DMS53 treated with DMSO at 0.1 percent for 48 hours (cell line): Measurements from ENCODE around the gene PRKCZ.

Source experiments
- DNase-seq: peaks from one replicate; lab custom pipeline; 2025; ENCODE audit not compliant: unreplicated experiment; lab: John Stamatoyannopoulos, UW

Gene PRKCZ

DNA sequence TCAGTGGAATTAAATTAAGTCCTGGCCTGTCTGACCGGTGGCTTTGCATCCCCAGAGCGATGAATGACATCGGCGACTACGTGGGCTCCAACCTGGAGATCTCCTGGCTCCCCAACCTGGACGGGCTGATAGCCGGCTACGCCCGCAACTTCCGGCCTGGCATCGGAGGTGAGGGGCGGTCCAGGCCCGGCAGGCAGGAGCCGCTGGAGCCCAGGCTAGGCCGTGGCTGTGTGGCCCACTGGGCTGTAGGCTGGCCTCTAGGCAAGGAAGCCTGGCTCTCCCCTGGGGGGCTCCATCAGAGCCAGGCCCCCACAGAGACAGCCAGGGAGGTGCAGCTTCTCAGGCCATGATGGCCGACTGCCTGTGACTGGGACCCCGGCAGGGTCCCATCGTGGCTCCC, 25.3 kb upstream of the PRKCZ start:
- no peak for DNase-seq

DNA sequence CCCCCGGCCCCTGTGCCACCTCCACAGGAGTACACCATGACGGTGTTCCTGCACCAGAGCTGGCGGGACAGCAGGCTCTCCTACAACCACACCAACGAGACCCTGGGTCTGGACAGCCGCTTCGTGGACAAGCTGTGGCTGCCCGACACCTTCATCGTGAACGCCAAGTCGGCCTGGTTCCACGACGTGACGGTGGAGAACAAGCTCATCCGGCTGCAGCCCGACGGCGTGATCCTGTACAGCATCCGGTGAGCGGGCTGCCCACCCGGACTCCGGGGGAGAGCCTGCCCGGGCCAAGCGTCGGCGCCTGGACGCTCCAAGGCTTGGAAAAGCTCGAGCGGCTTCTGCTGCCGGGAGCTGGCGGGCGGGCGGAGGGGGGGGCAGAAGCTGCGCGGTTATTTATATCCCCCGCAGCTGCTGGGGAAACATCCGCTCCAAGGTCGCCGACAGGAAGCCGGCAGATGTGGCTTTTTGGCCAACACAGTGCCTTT, 24.7 kb upstream of the PRKCZ start:
- no peak for DNase-seq

DNA sequence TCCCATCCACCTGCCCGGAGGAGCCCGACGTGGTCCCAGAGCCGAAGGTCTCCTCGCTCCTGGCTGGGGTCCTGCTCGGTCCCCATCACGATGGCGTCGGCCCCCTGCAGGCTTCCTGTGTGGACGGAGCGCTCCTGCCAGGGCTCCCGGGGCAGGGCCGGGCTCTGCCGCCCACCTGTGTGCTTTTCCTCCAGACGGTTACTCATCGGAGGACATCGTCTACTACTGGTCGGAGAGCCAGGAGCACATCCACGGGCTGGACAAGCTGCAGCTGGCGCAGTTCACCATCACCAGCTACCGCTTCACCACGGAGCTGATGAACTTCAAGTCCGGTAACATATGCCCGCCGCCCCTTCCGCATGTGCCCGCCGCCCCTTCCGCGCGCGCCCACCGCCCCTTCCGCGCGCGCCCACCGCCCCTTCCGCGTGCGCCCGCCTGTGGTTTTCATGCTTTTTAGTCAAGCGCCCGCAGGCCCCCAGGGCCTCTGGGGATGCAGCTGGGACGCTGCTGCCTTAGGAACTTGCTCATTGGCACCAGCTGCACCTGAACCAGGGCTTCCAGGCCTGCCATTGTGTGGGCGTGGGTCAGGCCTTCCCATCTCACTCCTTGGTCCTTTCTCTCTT, 22.1 kb upstream of the PRKCZ start:
- no peak for DNase-seq

DNA sequence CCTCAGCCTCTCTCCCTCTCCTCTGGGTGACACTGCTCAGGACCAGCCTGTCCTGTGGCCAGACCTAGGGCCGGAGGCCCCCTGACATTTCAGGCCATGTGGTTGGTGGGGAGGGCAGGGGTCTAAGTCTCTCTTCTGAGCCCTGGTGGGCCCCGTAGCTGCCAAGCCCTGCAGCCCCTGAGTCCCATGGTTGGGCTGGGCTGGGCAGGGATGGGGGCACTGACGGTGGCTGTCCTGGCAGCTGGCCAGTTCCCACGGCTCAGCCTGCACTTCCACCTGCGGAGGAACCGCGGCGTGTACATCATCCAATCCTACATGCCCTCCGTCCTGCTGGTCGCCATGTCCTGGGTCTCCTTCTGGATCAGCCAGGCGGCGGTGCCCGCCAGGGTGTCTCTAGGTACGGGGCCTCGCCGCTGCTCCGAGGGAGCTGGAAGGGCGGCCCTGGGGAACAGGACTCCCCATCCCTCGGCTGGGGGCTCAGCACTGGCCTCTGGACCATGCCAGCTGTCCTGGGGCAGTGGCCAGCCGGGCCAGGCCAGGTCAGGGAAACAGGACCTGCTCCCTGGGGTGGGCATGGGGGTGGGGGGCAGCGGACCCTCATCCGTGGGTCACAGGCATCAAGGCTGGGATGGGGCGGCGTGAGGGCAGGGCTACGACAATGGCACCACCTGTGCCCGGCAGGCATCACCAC, 21.2 kb upstream of the PRKCZ start:
- DNase-seq, result no peak

DNA sequence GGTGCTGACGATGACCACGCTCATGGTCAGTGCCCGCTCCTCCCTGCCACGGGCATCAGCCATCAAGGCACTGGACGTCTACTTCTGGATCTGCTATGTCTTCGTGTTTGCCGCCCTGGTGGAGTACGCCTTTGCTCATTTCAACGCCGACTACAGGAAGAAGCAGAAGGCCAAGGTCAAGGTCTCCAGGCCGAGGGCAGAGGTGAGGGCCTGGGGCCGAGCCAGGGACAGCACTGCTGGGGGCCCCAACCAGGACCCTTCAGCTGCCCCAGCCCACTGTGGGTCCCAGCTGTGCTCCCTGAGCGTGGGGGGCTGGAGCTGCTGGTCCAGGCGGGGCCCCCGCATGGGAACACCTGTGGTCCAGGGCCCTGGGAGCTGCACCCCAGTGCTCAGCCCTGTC, 20.6 kb upstream of the PRKCZ start:
- DNase-seq, result no peak

DNA sequence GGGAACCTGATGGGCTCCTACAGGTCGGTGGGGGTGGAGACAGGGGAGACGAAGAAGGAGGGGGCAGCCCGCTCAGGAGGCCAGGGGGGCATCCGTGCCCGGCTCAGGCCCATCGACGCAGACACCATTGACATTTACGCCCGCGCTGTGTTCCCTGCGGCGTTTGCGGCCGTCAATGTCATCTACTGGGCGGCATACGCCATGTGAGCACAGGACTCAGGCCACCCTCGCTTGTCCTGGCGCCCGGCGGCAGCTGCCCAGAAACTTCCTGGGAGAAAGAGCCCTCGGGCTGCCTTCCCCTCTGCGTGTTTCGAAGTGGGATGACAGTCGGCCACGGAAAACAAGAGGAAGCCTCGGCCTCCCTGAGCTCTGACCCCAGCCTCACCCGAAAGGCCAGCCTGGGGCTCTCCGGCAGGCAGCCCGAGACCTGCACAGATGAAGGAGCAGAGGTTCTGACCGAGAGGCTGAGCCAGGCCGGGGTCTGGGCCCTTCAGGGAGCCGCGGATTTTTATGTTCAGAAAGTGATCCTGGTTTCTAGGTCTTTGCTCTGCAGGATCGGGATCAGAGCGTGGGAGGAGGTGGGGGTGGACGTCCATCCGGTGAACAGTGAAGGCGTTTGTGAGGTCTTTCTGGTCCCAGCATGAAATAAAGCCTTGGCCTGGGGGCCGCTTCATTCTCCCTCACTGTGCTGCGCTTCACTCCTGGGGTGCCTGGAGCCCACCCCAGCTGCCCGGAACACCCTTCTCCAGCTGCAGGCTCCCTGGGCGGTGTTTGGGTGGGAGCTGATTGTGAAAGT, 19.9 kb upstream of the PRKCZ start:
- no peak for DNase-seq

DNA sequence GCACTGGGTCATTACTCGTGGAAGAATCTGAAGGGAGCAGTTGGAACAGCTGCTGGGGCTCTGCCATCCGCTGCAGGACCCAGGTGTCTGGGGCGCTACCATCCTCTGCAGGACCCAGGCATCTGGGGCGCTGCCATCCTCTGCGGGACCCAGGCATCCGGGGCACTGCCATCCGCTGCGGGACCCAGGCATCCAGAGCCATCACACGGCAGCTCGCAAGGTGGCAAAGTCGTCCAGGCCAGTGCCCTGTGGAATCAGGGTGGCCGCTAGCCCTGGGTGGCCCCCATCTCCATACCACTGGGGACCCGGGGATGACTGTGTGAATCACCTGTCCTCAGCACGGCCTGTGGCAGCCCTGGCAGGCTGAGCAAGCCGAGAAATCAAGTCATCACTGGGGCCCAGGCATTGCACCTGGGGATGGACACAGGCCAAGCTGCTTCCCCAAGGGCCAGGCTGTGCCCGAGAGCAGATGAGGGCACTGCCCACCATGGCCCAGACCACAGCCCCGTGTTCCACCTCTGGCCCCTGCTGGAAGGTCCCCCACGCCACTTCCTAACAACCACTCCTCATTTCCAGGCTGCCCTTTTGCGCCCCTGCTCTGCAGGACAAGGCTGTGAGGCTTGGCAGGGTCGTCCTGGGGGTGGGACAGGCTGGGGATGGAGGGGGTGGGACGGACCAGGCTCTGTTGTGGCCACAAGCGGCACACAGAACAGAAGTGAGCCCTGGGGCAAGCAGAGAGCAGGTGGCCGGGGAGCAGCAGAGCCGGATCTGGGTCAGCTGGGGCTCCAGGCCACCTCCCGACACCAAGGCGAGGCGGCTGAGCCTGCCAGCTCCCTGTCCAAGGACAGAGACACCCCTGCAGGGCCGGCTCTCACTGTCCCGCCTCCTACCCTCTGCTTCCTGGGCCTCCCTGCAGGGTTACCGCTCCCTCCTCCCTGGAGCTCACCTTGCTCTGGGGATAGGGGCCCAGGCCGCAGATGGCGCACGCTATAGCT, 18.4 kb upstream of the PRKCZ start:
- DNase-seq, result no peak

DNA sequence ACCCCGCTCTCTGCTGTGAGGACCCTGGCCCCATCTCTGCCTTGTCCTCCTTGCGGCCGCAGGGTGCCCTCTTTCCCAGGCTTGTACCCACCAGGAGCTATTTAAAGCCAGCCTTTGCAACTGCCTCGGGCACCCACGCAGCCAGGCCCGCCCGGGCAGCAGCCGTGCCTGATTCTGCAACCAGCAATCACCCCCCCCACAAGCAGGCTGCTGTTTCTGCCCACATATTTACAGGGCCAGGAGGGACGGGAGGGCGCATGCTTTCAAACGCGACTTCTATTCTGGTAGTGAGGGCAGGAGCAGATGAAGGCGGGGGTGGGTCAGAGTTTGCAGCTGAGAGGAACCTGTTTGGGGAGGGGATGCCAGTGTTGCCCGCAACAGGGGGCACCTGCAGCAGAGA, 17.5 kb upstream of the PRKCZ start:
- DNase-seq, result no peak

DNA sequence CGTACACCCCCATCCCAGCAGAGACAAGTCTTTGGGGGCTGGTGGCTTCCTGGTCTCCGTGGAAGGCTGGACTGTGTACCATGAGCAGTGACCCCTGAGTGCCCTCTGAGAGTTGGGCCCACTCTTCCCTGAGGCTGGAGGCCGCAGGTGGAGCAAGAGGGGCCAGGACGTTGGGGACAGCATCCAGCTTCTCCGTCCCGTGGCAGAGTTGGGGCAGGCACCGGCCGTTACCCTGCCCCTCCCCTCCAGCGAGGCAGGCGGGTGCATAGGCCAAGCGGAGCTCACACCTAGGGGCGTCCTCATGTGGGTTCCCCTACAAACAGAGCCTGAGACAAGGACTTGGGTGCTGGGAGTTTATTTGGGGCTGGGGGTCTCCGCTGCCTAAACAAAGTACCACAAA, 17.0 kb upstream of the PRKCZ start:
- no peak for DNase-seq

DNA sequence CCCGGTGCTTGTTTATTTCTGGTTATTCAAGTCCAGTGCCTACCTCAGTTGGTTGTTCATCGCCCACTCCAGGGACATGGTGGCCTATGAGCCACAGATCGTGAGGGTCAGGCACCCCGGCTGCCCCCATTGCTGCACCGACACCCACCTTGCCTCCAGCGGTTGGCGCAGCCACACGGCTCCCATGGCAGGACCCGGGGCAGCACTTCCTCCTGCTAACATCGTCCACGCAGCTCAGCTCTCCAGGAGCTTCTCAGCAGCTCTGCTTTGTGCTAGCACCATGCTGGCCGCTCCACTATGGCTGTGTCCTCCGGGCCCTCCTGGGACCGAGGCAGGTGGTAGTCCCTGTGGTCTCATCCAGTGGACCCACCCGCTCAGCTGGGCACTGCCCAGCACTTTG, 13.9 kb upstream of the PRKCZ start:
- no peak for DNase-seq

DNA sequence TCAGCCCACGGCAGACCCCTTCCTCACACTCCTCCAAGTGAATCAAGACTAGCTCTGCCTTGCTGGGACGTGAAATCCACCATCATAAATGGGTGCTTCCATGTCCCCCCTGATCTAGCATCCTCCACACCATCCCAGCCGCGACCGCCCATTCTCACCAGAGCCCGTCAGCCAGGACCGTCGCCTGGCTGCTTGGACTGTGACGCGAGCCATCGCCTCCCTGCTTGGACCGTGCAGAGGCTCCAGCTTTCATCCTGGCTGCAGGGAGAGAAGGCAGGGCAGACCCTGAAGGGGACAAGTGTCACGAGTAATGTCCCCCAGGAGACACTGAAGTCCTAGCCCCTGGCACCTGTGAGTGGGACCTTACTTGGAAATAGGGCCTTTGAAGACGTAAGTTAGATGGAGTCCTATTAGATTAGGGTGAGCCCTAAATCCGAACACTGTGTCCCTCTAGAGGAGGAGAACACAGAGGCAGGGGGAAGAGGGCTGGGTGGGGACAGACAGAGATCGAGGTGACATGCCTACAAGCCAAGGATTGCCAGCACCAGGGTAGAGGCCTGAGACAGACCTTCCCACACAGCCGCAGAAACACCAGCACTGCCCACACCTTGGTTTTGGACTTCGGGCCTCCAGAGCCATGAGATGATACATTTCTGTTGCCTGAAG, 12.8 kb upstream of the PRKCZ start:
- no peak for DNase-seq

DNA sequence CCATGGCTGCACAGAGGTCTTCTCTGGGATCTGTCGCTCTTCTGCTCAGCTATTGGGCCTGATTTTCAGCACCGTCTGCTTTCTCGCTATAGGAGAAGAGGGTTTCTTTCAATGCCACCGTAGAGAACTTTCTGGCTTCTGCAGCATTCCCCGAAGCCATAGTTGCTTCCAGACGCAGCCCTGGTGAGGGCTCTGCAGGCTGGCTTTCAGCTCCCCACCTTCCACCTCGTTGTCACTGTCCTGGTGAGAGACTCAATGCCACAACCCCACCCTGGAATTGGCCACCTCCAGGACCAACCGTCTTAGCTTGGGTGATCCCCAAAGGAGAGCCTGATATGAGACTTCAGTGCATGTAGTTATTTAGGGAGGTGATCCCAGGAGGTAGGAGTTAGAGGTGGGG, 12.0 kb upstream of the PRKCZ start:
- no peak for DNase-seq

DNA sequence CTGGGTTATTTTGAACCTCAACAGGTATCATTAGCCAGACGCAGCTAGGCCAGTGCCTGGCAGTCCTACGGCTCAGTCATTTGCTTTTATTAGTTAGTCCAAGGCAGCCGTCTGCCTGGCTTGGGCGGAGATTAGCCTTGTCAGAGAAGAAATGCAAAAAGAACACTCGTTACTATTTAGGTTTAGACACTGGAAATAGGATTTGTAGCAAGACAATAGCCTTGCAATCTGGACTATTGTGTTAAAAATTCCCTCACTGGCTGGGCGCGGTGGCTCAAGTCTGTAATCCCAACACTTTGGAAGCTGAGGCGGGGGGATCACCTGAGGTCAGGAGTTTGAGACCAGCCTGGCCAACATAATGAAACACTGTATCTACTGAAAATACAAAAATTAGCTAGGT, 11.0 kb upstream of the PRKCZ start:
- no peak for DNase-seq

DNA sequence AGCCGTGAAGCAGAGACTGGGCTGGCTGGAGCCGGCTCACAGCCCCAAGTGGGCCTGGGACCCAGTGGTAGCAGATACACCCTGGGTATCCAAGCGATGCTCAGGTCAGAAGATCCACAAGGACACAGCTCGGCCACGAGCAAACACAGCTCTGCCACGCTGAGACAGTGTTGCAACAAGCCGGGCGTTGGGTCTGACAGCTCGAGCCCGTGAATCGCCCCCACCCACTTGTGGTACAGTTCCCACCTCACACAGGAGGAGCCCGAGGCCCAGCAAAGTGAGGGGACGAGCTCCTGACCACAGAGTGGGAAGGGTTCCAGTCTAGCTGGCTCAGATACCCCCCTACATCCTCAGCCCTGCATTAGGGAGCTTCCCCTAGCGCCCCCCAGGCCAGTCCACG, 8.9 kb upstream of the PRKCZ start:
- DNase-seq, result no peak

DNA sequence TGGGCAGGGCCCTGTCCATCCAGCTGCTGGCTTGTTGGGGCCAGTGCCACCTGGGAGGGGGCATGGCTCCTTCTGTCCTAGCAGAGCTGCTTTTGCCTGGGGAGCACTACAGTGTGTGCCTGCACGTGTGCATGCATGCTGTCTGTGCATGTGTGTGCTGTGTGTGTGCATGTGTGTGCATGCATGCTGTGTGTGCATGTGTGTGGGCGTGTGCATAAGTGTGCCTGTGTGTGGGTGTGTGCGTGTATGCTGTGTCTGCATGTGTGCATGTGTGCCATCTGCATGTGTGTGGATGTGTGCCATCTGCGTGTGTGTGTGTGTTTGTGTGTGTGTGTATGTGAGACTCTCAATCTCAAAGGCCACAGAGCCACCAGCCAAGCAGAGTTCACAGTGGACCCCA, 8.3 kb upstream of the PRKCZ start:
- DNase-seq, result no peak

DNA sequence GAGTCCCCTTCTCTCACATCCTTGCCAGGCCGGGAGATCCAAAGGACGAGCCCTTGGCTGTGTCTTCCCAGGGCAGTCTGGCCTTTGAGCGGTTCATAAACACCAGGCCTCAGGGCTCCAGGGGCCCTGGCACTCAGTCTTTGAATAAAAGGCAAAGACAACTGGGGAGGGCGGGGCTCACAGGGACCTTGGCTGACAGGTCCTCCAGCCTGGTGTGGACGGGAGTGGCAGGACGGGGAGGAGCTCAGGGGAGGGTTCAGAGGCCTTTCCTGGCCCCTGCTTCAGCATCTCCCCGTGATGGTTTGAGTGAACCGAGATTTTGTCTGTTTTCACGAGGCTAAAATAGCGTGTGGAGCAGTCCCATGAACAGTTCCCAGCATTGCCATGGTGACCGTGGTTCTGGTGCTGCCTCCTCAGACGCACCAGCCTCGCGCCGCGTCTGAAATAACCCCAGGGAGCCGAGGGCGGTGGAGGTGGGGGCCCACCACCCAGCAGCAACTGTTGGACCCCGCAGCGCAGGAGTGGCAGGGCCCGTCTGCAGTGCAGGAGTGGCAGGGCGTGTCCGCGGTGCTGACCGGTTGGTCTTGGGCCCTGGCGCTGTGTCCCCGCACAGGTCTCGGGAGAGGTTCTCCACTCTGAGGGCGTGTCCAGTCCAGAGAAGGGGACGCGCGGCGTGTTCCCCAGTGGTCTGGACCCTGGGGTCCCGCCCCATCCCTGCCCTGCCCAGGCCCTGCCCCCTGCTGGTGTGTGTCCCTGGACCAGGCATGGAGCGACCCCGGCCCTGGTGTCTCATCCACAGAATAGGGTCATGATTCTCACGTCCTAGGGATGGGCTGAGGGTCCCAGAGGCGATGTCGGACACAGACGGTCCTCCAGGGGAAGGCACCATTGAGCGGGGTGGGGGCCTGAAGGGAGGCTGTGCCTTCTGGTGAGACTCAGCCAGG, 7.1 kb upstream of the PRKCZ start:
- no peak for DNase-seq

DNA sequence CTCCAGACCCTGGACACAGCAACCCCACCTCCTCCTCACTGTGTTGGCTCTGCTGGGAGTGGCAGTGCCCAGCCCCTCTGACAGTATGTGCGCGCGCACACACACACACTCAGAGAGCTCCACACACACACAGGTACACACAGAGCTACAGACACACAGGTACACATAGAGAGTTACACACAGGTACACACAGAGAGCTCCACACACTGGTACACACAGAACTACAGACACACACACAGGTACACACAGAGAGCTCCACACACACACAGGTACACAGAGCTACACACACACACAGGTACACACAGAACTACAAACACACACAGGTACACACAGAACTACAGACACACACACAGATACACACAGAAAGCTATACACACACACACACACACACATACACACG, 6.3 kb upstream of the PRKCZ start:
- no peak for DNase-seq

DNA sequence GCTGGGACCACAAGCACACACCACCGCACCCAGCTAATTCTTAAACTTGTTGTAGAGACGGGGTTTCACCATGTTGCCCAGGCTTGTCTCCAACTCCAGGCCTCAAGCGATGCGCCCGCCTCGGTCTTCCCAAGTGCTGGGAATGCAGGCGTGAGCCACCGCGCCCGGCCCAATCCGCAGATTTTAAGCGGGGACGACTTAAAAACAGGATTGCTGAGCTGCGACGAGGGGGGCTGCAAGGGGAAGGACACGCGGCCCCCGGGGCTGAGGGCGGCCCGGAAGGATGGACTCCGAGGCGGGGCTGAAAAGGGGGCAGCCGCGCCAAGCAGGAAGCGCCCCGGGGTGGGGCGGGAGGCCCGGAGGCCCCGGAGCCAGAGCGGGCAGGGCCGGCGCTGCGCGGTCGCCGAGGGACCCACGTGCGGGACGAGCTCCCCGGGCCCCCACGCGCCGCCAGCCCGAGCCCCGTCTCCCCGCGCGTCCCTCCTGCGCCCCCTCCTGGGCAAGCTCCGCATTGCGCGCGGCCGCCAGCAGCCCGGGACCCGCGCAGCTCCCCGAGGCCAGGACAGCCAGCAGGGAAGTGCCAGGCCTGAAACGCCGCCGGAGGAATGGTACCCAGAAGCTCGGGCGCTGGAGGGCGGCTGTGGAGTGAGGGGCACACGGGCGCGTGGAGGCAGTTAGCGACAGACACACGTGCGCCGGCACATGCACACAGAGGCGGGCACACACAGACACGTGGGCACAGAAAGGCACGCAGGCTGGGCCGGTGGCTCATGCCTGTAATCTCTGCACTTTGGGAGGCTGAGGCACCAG, 5.5 kb upstream of the PRKCZ start:
- DNase-seq, result no peak
